PC-3 (cell line): Measurements from ENCODE around the gene SP140L. TPM values are rescaled to one million over a fixed set of nuclear protein-coding genes. Genes with fewer than 3 reads are reported as not detected.

Experiments used
- ATAC-seq: fragments of 200-7000 bp; cut with Tn5 transposase; 2 replicates; pipeline ENCODE4 v1.9.1; 2020; ENCODE audit warnings: mild to moderate bottlenecking, moderate library complexity
- BruUV-seq: library from RNA; stranded (reverse); fragments of 400-500 nt; replicated peaks from 2 replicates; lab custom pipeline; 2021; lab: Mats Ljungman, UMichigan
- CTCF ChIA-PET: fragments of 300-600 bp; sonication (Branson Sonifier 250); formaldehyde crosslinking; loops from one replicate; lab custom pipeline; 2022; ENCODE audit warnings: antibody characterized with exemption; lab: Charles Lee
- POLR2A ChIA-PET: fragments of 300-600 bp; sonication (Branson Sonifier 250); formaldehyde crosslinking; loops from one replicate; lab custom pipeline; 2022; ENCODE audit warnings: antibody characterized with exemption; ENCODE audit not compliant: unreplicated experiment; lab: Charles Lee
- DNase-seq: peaks from one replicate; pipeline ENCODE4 v3.0.0-alpha.2; 2015
- H2AFZ ChIP-seq: fragments of 300-600 bp; sonication (generic); 2 replicates; pipeline ENCODE4 v1.6.0; 2016; ENCODE audit warnings: antibody characterized with exemption, low read length
- H3F3A ChIP-seq: fragments of 300-600 bp; sonication (generic); one replicate; pipeline ENCODE4 v1.6.0; 2017; ENCODE audit warnings: antibody characterized with exemption, low read length, control low read depth, mild to moderate bottlenecking; ENCODE audit not compliant: unreplicated experiment
- H3K27ac ChIP-seq: fragments of 300-600 bp; sonication (generic); 2 replicates; pipeline ENCODE4 v1.5.1; 2016; ENCODE audit warnings: mild to moderate bottlenecking, low read length
- H3K27me3 ChIP-seq: fragments of 300-600 bp; sonication (generic); 2 replicates; pipeline ENCODE4 v1.6.1; 2016; ENCODE audit warnings: low read length, mixed read lengths
- H3K36me3 ChIP-seq: fragments of 300-600 bp; sonication (generic); 2 replicates; pipeline ENCODE4 v1.6.1; 2016; ENCODE audit warnings: low read depth, mixed run types, low read length, mixed read lengths
- H3K4me1 ChIP-seq: fragments of 300-600 bp; sonication (generic); 2 replicates; pipeline ENCODE4 v1.5.1; 2016; ENCODE audit warnings: low read length; ENCODE audit not compliant: insufficient read depth
- H3K4me2 ChIP-seq: fragments of 300-600 bp; sonication (generic); 2 replicates; pipeline ENCODE4 v1.6.0; 2016; ENCODE audit warnings: low read length
- H3K4me3 ChIP-seq: fragments of 300-600 bp; sonication (generic); 2 replicates; pipeline ENCODE4 v1.5.1; 2016; ENCODE audit warnings: mild to moderate bottlenecking, low read length, mixed read lengths
- H3K79me2 ChIP-seq: fragments of 300-600 bp; sonication (generic); 2 replicates; pipeline ENCODE4 v1.6.1; 2017; ENCODE audit warnings: low read length, mixed read lengths
- H3K9ac ChIP-seq: fragments of 300-600 bp; sonication (generic); 2 replicates; pipeline ENCODE4 v1.6.0; 2016; ENCODE audit warnings: mild to moderate bottlenecking, low read length
- H3K9me2 ChIP-seq: fragments of 300-600 bp; sonication (generic); replicated peaks from 2 replicates; pipeline ENCODE4 v1.6.1; 2016; ENCODE audit warnings: mixed run types, low read length, mixed read lengths
- H3K9me3 ChIP-seq: fragments of 300-600 bp; sonication (generic); 2 replicates; pipeline ENCODE4 v1.6.1; 2016; ENCODE audit warnings: low read length, mixed read lengths
- H4K20me1 ChIP-seq: fragments of 300-600 bp; sonication (generic); 2 replicates; pipeline ENCODE4 v1.6.1; 2016; ENCODE audit warnings: low read length, mixed read lengths
- CTCF ChIP-seq: fragments of 300-600 bp; sonication (generic); conservative IDR thresholded peaks from 2 replicates; pipeline ENCODE4 v1.5.1; 2017; ENCODE audit warnings: antibody characterized with exemption, low read depth, mild to moderate bottlenecking, low read length
- EZH2 ChIP-seq: fragments of 300-600 bp; sonication (generic); IDR thresholded peaks from one replicate; pipeline ENCODE4 v1.6.1; 2017; ENCODE audit warnings: antibody characterized with exemption, mild to moderate bottlenecking, low read length; ENCODE audit not compliant: unreplicated experiment
- EZH2phosphoT487 ChIP-seq: fragments of 300-600 bp; sonication (generic); IDR thresholded peaks from 2 replicates; pipeline ENCODE4 v1.6.1; 2018; ENCODE audit warnings: mild to moderate bottlenecking, antibody characterized with exemption, low read length, borderline replicate concordance
- intact Hi-C: fragments of 100-400 bp; cut with micrococcal nuclease; formaldehyde crosslinking; loops from 2 replicates; pipeline ENCODE4 v1.9.0; 2023
- total RNA-seq: library from RNA; depleted of rRNA; stranded (reverse); fragments of >200 nt; gene quantifications from 2 replicates; pipeline ENCODE4 v1.2.3, GENCODE V29; 2014

The SP140L gene
- total RNA-seq, 1 experiment from 2014 or later, result 2.8 TPM

- Histone ChIP-seq H3K27me3 (no peaks in the 10 kb centered on the region), H3K9me3 (no peaks in the 10 kb centered on the region), H3K36me3 (no peaks in the 10 kb centered on the region), H3K4me1 (peaks cover 25% of the 10 kb centered on the region), H3K4me2 (peak within 1 kb of the TSS; percentile 86), H4K20me1 (no peaks in the 10 kb centered on the region), H2AFZ (peak within 1 kb of the TSS; percentile 82), H3F3A (no peaks in the 10 kb centered on the region), H3K27ac (peak within 1 kb of the TSS; percentile 60), H3K4me3 (peak within 1 kb of the TSS; percentile 69), H3K79me2 (peaks cover 44% of the 10 kb centered on the region), H3K9me2 (no peaks in the 10 kb centered on the region), H3K9ac (peak within 1 kb of the TSS; percentile 67)
- POLR2A ChIA-PET, result interaction anchor here (0.6 kb wide), 1 partner anchor 55 kb away, joined by 6 read pairs; no protein-coding TSS in a partner anchor
- intact Hi-C loops, result loop anchor here (5.0 to 10.0 kb wide), 5 partner anchors 184 to 379 kb away; partner anchors contain the start of genes CAB39 and SP110
- CTCF ChIA-PET, result no interaction called here
- BruUV-seq, result TSS peak; percentile 68
- peak; percentile 74 for DNase-seq
- TF ChIP-seq CTCF, result no peak
- no peak for TF ChIP-seq EZH2
- TF ChIP-seq EZH2phosphoT487, result no peak
- peak; percentile 72 for ATAC-seq
These were observed 89.2 kb downstream of the SP140L start, which contains the start of gene SP100 for GRCh38 chr2:230416061-230416721. SP100 (plus strand) TSS chr2:230416201; CDS start chr2:230416297, 96 bp downstream.

DNA sequence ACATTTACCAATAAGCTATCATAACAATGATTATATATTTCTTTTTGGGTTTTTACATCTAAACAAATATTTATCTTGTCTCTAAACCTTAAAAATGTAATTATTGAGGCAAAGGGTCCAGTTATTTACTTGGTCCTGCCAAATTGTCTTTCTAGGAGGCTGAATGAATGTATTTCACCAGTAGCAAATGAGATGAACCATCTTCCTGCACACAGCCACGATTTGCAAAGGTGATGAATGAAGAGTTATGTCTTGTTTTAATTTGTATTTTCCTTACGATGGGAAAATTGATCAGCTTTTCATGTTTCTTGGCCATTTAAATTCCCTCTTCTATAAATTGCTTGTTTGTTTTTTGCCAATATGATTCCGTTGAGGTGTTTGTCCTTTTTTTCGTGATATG lies 90.4 kb downstream of the SP140L start:
- BruUV-seq, result no TSS peak
- no peak for TF ChIP-seq EZH2phosphoT487
- no peak for TF ChIP-seq EZH2
- no peak for TF ChIP-seq CTCF
- intact Hi-C loops, result loop anchor here (5.0 to 10.0 kb wide), 5 partner anchors 185 to 377 kb away; partner anchors contain the start of genes CAB39 and SP110
- DNase-seq (no peak), ATAC-seq (no peak)
- Histone ChIP-seq H3K27ac (no peak overlapping the region), H3K4me3 (peak overlapping the region; percentile 69), H3K9me3 (no peaks in the 10 kb centered on the region), H2AFZ (no peak overlapping the region), H3K4me1 (peaks cover 20% of the 10 kb centered on the region), H3K27me3 (no peaks in the 10 kb centered on the region), H3F3A (no peaks in the 10 kb centered on the region), H3K9ac (peak overlapping the region; percentile 67; the same call in 1 of the 2 replicates), H4K20me1 (no peaks in the 10 kb centered on the region), H3K79me2 (peaks cover 46% of the 10 kb centered on the region), H3K36me3 (no peaks in the 10 kb centered on the region), H3K4me2 (peak overlapping the region; percentile 86), H3K9me2 (no peaks in the 10 kb centered on the region)
- ChIA-PET POLR2A (no interaction called here), CTCF (no interaction called here)
